Activated naive CD4-positive, alpha-beta T cell treated with anti-CD3 and anti-CD28 coated beads for 36 hours (primary cell): ENCODE results near the gene MYO18B. TPM values are rescaled to one million over a fixed set of nuclear protein-coding genes. Genes with fewer than 3 reads are reported as not detected.

Experiments
- CTCF ChIA-PET: fragments of 350-600 bp; sonication (Branson Sonifier 250); formaldehyde crosslinking; loops from one replicate; lab custom pipeline; 2021; ENCODE audit warnings: antibody characterized with exemption; lab: Charles Lee
- DNase-seq: peaks from one replicate; pipeline ENCODE4 v3.0.0-alpha.2; 2020
- H3K27ac Mint-ChIP-seq: one replicate; pipeline ENCODE4 v1.8.0; 2021; ENCODE audit warnings: mild to moderate bottlenecking, mixed read lengths
- H3K27me3 Mint-ChIP-seq: one replicate; pipeline ENCODE4 v1.8.0; 2021; ENCODE audit warnings: low read depth, mixed read lengths
- H3K36me3 Mint-ChIP-seq: one replicate; pipeline ENCODE4 v1.8.0; 2021; ENCODE audit warnings: low read depth, mixed read lengths
- H3K4me1 Mint-ChIP-seq: one replicate; pipeline ENCODE4 v1.8.0; 2021; ENCODE audit warnings: low read depth, mixed read lengths
- H3K4me3 Mint-ChIP-seq: one replicate; pipeline ENCODE4 v1.8.0; 2021; ENCODE audit warnings: mild to moderate bottlenecking, moderate library complexity, mixed read lengths
- H3K9me3 Mint-ChIP-seq: one replicate; pipeline ENCODE4 v1.8.0; 2021; ENCODE audit warnings: mixed read lengths
- intact Hi-C: fragments of 100-400 bp; cut with micrococcal nuclease; formaldehyde crosslinking; loops from one replicate; pipeline ENCODE4 v1.15.1; 2023
- total RNA-seq, 2 experiments: library from RNA; stranded (reverse); gene quantifications; one replicate each; pipeline ENCODE4 v1.2.3, GENCODE V29; 2021

Gene MYO18B
- total RNA-seq, 2 experiments from 2014 or later: 0.14 to 0.17 TPM

DNA sequence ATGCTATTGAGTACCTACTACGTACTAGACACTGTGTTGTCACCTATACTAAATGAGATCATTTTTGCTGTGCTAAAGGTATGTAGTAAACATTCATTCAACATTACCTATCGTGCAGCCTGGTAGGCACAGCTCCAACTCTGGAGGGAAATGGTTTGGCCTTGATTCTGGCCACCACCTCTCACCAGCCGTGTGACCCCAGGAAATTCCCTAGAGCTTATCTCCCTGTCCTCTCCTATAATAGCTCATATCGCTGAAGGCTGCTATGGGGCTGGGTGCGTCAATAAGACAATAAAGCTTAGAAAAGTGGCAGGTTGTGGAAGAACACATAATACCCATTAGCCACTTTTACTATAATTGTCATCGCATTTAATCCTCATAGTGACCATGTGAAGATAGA is 107.5 kb downstream of the MYO18B start:
- H3K27me3 Mint-ChIP-seq: peaks cover 16% of the 10 kb centered on the region
- no peak overlapping the region for H3K27ac Mint-ChIP-seq
- CTCF ChIA-PET: no interaction called here
- H3K4me1 Mint-ChIP-seq: no peaks in the 10 kb centered on the region
- no peaks in the 10 kb centered on the region for H3K36me3 Mint-ChIP-seq
- no peaks in the 10 kb centered on the region for H3K9me3 Mint-ChIP-seq
- H3K4me3 Mint-ChIP-seq: no peak overlapping the region
- intact Hi-C loops: no loop called here
- no peak for DNase-seq

DNA sequence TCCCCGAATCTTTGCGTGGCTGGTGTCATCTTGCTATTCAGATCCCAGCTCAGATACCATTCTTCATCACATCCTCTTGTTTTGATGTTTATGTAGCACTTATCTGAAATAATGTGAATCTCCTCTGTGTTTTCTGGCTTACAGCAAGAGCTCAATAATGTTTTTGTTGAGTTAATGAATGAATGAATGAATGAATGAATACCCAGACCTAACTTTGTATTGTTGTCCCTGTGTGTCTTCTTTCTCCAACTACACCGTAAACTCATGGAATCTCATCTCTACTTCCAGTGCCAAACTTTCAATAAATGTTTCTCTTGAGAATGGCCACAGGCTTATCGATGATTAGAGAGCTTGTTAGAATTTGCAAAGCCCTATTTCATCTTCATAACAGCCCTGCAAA is 110.2 kb downstream of the MYO18B start:
- Mint-ChIP-seq H3K4me3 (no peak overlapping the region), H3K27ac (no peak overlapping the region), H3K4me1 (no peaks in the 10 kb centered on the region), H3K9me3 (no peaks in the 10 kb centered on the region), H3K27me3 (peaks cover 20% of the 10 kb centered on the region), H3K36me3 (no peaks in the 10 kb centered on the region)
- intact Hi-C loops: no loop called here
- DNase-seq: no peak
- CTCF ChIA-PET: no interaction called here

DNA sequence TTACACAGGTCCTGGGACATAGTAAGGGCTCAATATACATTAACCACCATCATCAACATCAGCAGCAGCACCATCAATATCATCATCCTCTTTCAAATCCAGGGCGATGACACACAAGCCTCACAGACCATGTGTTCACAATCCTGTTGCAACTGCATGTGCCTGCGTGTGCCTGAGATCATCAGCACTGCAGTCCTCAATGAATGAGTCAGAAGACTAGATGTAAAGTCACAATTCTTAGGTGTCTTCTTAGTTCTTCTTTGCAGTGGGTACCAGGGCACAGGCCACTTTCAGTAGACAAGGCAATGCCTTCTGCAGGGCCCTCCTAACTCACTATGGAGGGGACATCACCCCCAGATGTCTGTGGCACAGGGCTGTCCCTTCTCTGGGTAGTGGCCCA is 111.1 kb downstream of the MYO18B start:
- intact Hi-C loops: no loop called here
- CTCF ChIA-PET: no interaction called here
- Mint-ChIP-seq H3K4me3 (no peak overlapping the region), H3K4me1 (no peaks in the 10 kb centered on the region), H3K27me3 (peaks cover 22% of the 10 kb centered on the region), H3K36me3 (no peaks in the 10 kb centered on the region), H3K9me3 (no peaks in the 10 kb centered on the region), H3K27ac (no peak overlapping the region)
- no peak for DNase-seq

DNA sequence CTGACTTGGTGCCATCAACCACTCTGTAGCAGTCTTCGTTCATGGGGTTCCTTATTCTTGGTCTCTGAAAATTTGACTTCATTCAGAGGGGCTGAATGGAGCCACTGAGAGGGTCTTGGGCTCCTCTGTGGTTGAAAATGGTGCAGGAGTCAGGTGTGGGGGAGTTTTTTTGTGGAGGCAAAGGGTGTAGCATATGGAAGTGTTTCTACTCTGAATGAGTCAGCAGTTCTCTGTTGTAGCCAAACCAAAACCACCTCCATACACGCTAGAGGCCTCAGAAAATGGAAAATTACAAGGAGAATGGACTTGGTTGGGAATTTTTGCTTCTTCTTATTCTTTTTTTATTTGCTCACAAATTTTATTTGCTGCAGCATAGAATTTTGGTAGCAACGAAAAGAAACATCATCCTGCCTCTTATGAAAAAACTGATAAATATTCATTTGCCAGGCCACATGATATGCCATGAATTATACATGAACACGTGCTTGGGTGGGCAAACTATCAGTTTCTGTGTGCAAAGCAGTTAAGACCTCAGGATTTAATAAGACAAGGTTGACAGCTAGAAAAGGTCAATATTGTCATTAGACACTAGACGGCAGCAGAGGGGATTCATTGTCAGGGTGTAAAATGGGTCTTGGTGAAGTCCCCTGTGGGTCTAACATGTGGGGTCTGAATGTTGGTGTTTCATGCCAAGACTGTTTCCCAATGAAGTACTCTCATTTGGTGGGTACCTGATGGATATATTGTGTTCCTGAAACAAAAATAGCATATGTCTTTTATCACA is 111.7 kb downstream of the MYO18B start:
- CTCF ChIA-PET: no interaction called here

DNA sequence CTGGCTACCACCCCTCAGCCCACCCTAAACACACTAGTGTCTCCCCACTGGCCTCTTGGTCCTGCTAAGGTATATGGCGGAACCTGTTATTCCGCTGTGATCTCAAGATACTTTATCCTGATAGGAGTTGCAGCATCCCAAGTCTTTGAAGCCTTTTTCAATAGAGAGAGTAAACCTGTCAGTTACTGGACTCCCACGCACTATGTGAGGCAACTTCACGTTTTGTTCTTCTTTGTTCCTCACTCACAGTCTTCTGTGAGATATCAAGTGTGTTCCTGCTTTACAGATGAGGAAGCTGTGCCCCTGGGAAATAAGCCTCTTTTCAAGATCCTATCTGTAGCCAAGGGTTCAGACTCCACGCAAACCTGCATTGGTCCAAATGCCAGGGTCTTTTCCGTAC is 127.8 kb downstream of the MYO18B start:
- CTCF ChIA-PET: no interaction called here
- Mint-ChIP-seq H3K9me3 (no peaks in the 10 kb centered on the region), H3K4me1 (no peaks in the 10 kb centered on the region), H3K36me3 (no peaks in the 10 kb centered on the region), H3K27me3 (peaks cover 10% of the 10 kb centered on the region), H3K4me3 (no peak overlapping the region), H3K27ac (no peak overlapping the region)
- intact Hi-C loops: no loop called here
- DNase-seq: no peak

More for the DNA sequence above, 111.7 kb downstream of the MYO18B start:
- H3K27me3 Mint-ChIP-seq: peaks cover 23% of the 10 kb centered on the region
- H3K27ac Mint-ChIP-seq: no peak overlapping the region
- no peak for DNase-seq
- intact Hi-C loops: no loop called here
- H3K9me3 Mint-ChIP-seq: no peaks in the 10 kb centered on the region
- no peaks in the 10 kb centered on the region for H3K36me3 Mint-ChIP-seq
- no peaks in the 10 kb centered on the region for H3K4me1 Mint-ChIP-seq
- no peak overlapping the region for H3K4me3 Mint-ChIP-seq

DNA sequence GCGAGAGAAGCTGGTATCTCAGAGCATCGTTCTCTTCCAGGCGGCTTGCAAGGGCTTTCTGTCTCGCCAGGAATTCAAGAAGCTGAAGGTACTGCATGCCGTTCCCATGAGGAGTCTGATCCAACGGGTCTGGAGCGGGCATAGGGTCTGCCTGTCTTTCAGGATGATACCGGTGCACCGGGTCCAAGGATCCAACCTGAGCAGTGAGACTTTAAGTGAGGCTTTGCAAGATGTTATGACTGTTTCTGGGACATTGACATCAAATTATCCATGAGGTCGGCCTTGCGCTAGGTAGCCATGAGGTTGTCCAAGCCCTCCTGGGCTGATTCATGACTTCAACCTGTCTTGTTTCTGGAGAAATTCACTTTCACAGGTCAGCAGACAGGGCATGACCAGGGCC is 132.3 kb downstream of the MYO18B start:
- H3K27ac Mint-ChIP-seq: no peak overlapping the region
- no peaks in the 10 kb centered on the region for H3K9me3 Mint-ChIP-seq
- H3K4me1 Mint-ChIP-seq: no peaks in the 10 kb centered on the region
- H3K27me3 Mint-ChIP-seq: peaks cover 7% of the 10 kb centered on the region
- DNase-seq: no peak
- H3K4me3 Mint-ChIP-seq: no peak overlapping the region
- no peaks in the 10 kb centered on the region for H3K36me3 Mint-ChIP-seq
- CTCF ChIA-PET: no interaction called here
- intact Hi-C loops: no loop called here

DNA sequence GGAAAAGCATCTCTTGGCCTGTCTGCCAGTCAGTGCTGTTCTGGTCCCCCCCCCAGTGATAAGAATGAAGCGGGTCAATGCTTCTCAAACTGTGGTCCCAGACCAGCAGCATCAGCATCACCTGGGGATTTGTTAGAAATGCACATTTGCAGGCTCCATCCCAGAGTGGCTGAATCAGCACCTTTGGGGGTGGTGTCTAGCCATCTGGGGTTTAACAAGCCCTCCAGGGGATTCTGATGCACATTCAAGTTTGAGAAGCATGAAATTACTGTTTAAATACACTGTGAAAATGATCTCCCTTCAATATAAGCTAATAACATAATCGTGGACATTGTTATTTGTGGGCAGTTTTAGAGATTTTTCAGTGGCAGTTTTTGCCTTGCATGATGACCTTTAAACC is 133.5 kb downstream of the MYO18B start:
- H3K4me1 Mint-ChIP-seq: no peaks in the 10 kb centered on the region
- no peak overlapping the region for H3K4me3 Mint-ChIP-seq
- no peak for DNase-seq
- intact Hi-C loops: no loop called here
- CTCF ChIA-PET: no interaction called here
- H3K36me3 Mint-ChIP-seq: no peaks in the 10 kb centered on the region
- peaks cover 10% of the 10 kb centered on the region for H3K27me3 Mint-ChIP-seq
- no peak overlapping the region for H3K27ac Mint-ChIP-seq
- no peaks in the 10 kb centered on the region for H3K9me3 Mint-ChIP-seq

DNA sequence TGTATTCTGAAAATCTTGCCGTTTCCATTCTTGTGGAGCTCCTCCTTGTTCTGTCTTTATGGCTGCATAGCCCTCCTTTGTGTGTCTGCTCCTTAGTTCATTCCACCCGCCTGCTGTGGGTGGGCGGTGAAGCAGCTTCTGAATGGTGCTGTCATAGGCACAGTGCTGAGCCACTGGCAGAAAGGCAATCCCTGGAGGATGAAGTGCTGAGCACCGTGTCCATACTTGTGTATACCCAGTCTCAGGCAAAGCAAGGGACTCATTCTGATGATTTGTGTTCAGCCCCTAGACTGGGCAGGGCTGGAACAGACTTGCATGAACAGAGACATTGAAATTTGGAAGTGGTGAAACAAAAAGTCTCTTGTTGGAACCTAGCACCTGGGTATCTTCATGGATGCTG is 134.9 kb downstream of the MYO18B start:
- no peaks in the 10 kb centered on the region for H3K4me1 Mint-ChIP-seq
- no peak for DNase-seq
- no peak overlapping the region for H3K4me3 Mint-ChIP-seq
- H3K27ac Mint-ChIP-seq: no peak overlapping the region
- intact Hi-C loops: no loop called here
- CTCF ChIA-PET: no interaction called here
- H3K27me3 Mint-ChIP-seq: peaks cover 13% of the 10 kb centered on the region
- H3K36me3 Mint-ChIP-seq: no peaks in the 10 kb centered on the region
- no peaks in the 10 kb centered on the region for H3K9me3 Mint-ChIP-seq

DNA sequence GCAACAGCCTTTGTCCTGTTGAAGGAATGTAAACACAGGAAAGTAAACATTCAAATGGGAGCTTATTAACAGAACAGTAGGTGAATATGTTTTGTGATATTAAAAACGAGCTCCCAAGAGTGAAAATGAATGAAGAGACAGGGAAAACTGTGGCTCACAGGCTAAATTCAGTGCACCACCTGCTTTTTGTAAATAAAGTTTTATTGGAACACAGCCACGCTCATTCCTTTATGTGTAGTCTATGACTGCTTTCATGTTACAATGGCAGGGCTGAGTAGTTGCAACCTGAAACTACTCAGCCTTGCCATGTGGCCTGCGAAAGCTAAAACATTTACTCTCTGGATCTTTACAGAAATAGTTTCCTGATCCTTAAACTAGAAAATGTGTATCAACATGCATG is 136.9 kb downstream of the MYO18B start:
- H3K36me3 Mint-ChIP-seq: no peaks in the 10 kb centered on the region
- no peaks in the 10 kb centered on the region for H3K9me3 Mint-ChIP-seq
- H3K27me3 Mint-ChIP-seq: peaks cover 15% of the 10 kb centered on the region
- DNase-seq: no peak
- no peaks in the 10 kb centered on the region for H3K4me1 Mint-ChIP-seq
- intact Hi-C loops: no loop called here
- no peak overlapping the region for H3K4me3 Mint-ChIP-seq
- no peak overlapping the region for H3K27ac Mint-ChIP-seq
- CTCF ChIA-PET: interaction anchor here (0.6 kb wide), 1 partner anchor 149 kb away, joined by 3 read pairs; no protein-coding TSS in a partner anchor

DNA sequence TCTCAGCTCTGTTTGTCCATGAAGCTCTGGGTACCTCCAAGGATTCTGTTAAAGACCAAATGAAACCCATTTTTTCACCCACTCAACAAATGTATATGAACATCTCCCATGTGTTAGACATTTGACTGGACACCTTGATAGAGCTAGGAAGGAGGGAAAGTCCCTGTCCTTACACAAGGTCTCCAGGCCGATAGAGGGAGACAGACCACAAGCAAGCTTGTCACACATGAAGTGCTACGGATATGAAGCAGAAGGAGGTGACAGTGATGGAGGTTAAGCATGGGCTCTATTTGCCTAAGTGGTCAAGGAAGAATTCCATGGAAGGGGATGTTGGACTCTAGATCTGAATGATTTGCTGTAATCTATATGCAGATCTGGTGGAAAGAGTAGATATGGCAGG is 138.5 kb downstream of the MYO18B start:
- Mint-ChIP-seq H3K27ac (no peak overlapping the region), H3K9me3 (no peaks in the 10 kb centered on the region), H3K4me1 (no peaks in the 10 kb centered on the region), H3K4me3 (no peak overlapping the region), H3K27me3 (peaks cover 15% of the 10 kb centered on the region), H3K36me3 (no peaks in the 10 kb centered on the region)
- intact Hi-C loops: no loop called here
- CTCF ChIA-PET: interaction anchor here (0.6 kb wide), 1 partner anchor 310 kb away, joined by 3 read pairs; no protein-coding TSS in a partner anchor
- DNase-seq: no peak

DNA sequence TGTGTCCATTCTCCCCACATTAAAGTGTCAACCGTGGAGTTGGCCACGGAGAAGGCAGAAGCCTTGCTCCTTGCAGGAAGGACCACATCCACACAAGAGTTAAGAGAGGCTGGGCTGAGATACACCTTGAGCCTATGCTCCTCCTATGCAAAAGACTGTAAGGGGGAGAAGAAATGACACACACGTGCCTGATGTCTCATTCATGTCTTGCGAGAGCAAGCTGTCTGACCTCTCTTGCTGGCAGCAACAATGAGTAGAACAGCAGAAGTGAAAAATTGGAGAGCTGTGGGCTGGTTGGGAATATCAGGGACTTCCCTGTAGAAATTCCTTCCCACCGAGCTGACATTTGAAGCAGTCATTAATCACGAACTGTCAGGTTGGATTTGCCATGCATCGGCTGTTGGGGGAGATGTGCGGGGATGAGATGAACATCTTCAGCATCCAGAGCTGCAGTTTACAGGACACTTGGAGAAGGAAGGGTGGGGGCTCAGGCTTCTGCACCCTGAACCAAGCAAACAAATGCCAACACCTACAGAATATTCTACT is 139.3 kb downstream of the MYO18B start:
- Mint-ChIP-seq H3K36me3 (no peaks in the 10 kb centered on the region), H3K27me3 (peaks cover 13% of the 10 kb centered on the region), H3K27ac (no peak overlapping the region), H3K4me1 (no peaks in the 10 kb centered on the region), H3K4me3 (no peak overlapping the region), H3K9me3 (no peaks in the 10 kb centered on the region)
- no peak for DNase-seq
- intact Hi-C loops: no loop called here
- CTCF ChIA-PET: no interaction called here

DNA sequence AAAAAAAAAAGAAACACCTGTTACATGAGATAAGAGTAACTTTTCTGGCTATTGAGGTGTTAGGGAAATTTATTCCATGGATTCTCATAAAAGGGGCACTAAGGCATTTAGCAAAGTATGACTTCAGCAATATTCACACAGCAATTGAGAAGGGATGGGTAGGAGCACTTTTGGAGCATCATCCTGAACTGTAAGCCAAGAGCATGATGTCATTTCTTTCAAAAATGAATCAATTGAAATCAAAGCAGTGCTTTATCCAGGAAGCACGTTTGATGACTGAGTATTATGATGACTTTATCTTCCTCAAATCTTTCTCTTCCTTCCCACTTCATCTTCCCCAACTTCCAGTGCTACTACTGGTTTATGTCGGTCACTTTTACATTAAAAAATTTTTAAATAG is 140.4 kb downstream of the MYO18B start:
- no peak for DNase-seq
- Mint-ChIP-seq H3K36me3 (no peaks in the 10 kb centered on the region), H3K9me3 (no peaks in the 10 kb centered on the region), H3K27me3 (peaks cover 10% of the 10 kb centered on the region), H3K4me3 (no peak overlapping the region), H3K27ac (no peak overlapping the region), H3K4me1 (no peaks in the 10 kb centered on the region)
- intact Hi-C loops: no loop called here
- CTCF ChIA-PET: interaction anchor here (0.7 kb wide), 1 partner anchor 526 kb away, joined by 3 read pairs; no protein-coding TSS in a partner anchor

DNA sequence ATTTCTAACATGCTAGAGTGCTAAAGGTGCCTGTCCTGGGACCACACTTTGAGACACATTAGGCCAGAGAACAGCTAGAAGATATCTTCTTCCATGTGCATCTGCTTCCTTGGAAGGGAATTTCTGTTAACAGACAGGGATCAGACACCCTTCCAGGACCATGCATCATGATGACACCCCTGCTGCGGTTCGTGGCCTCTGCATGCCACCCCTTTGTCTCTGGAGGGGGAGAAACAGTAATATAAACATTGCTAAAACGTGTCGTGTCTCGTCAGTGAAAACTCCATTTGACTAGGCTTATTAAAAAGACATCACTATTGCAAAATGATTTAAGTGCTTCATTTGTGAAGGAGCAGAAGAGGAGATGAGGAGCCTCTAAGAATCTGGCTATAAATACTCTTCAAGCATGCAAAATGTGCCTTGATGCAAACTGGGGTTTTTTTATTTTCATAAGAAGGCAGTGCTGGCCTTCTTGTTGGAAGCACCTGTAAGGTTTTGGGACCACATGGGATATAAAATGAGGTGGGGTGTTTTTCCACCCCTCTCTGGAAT is 141.6 kb downstream of the MYO18B start:
- H3K36me3 Mint-ChIP-seq: no peaks in the 10 kb centered on the region
- no peaks in the 10 kb centered on the region for H3K9me3 Mint-ChIP-seq
- H3K4me3 Mint-ChIP-seq: no peak overlapping the region
- peaks cover 11% of the 10 kb centered on the region for H3K27me3 Mint-ChIP-seq
- DNase-seq: no peak
- H3K27ac Mint-ChIP-seq: no peak overlapping the region
- no peaks in the 10 kb centered on the region for H3K4me1 Mint-ChIP-seq
- CTCF ChIA-PET: no interaction called here
- intact Hi-C loops: no loop called here
